Endothelial cell of umbilical vein (primary cell): Measurements from ENCODE around the gene STIMATE. TPM values are rescaled to one million over a fixed set of nuclear protein-coding genes. Genes with fewer than 3 reads are reported as not detected.

Experiments used
- BruUV-seq: library from RNA; stranded (reverse); fragments of 400-500 nt; replicated peaks from 2 replicates; lab custom pipeline; 2021; lab: Mats Ljungman, UMichigan
- CTCF ChIA-PET: fragments of 300-600, 350-600 bp; sonication (Branson Sonifier 250); formaldehyde crosslinking; loops from one replicate; lab custom pipeline; 2021; ENCODE audit warnings: antibody characterized with exemption, inconsistent platforms; lab: Charles Lee
- POLR2A ChIA-PET: fragments of 300-600, 350-600 bp; sonication (Branson Sonifier 250); formaldehyde crosslinking; loops from one replicate; lab custom pipeline; 2021; ENCODE audit warnings: antibody characterized with exemption, inconsistent platforms; lab: Charles Lee
- DNase-seq: peaks from one replicate; pipeline ENCODE4 v3.0.0-alpha.2; 2011; ENCODE audit warnings: low read depth, low spot score
- FAIRE-seq: peaks from 2 replicates; lab custom pipeline; 2011; peaks lifted over from hg19 to GRCh38; lab: Jason Lieb, UNC
- H2AFZ ChIP-seq: 2 replicates; pipeline ENCODE4 v1.6.0; 2012; ENCODE audit warnings: low read depth, low read length, control low read depth, inconsistent platforms
- H3K27ac ChIP-seq: 2 replicates; pipeline ENCODE4 v1.5.1; 2011; ENCODE audit warnings: low read depth, mild to moderate bottlenecking, control low read depth, low read length, moderate library complexity; ENCODE audit not compliant: insufficient read depth
- H3K27me3 ChIP-seq, 2 experiments: 2 replicates each; pipeline versions ENCODE4 v1.6.0 to v1.6.1; 2011; ENCODE audit warnings: low read length in 2 of 2, mixed read lengths in 1 of 2; ENCODE audit not compliant: control insufficient read depth in 2 of 2, insufficient read depth in 2 of 2
- H3K36me3 ChIP-seq, 2 experiments: 2 replicates in 1 of 2; 3 replicates in 1 of 2; pipeline ENCODE4 v1.5.1; 2011; ENCODE audit warnings: low read length in 2 of 2, mild to moderate bottlenecking in 1 of 2, moderate library complexity in 1 of 2; ENCODE audit not compliant: control insufficient read depth in 2 of 2, insufficient read depth in 2 of 2; ENCODE audit errors: extremely low read depth in 1 of 2
- H3K4me1 ChIP-seq: 3 replicates; pipeline ENCODE4 v1.5.1; 2011; ENCODE audit warnings: mild to moderate bottlenecking, low read length; ENCODE audit not compliant: control insufficient read depth, insufficient read depth; ENCODE audit errors: extremely low read depth
- H3K4me2 ChIP-seq: 2 replicates; pipeline ENCODE4 v1.6.1; 2011; ENCODE audit warnings: low read length, control low read depth, mixed read lengths; ENCODE audit not compliant: insufficient read depth
- H3K4me3 ChIP-seq, 3 experiments: fragments of 200-600 bp in 1 of 3; sonication (generic), shearing (Covaris generic) in 1 of 3; replicated peaks in 1 of 3; 2 replicates each; pipeline ENCODE4 v1.5.1; 2011 to 2016; ENCODE audit warnings: control low read depth in 3 of 3, low read length in 3 of 3, mild to moderate bottlenecking in 2 of 3, inconsistent platforms in 1 of 3, low read depth in 1 of 3, moderate library complexity in 1 of 3; ENCODE audit not compliant: insufficient read depth in 1 of 3
- H3K79me2 ChIP-seq: 2 replicates; pipeline ENCODE4 v1.6.0; 2012; ENCODE audit warnings: low read length, inconsistent platforms; ENCODE audit not compliant: control insufficient read depth, insufficient read depth
- H3K9ac ChIP-seq: replicated peaks from 2 replicates; pipeline ENCODE3; 2011; ENCODE audit warnings: low read length, control low read depth; ENCODE audit not compliant: insufficient read depth; ENCODE audit errors: extremely low read depth
- H3K9me1 ChIP-seq: replicated peaks from 3 replicates; pipeline ENCODE4 v1.6.0; 2011; ENCODE audit warnings: mild to moderate bottlenecking, low read length; ENCODE audit not compliant: control insufficient read depth, insufficient read depth; ENCODE audit errors: extremely low read depth
- H3K9me3 ChIP-seq: replicated peaks from 2 replicates; pipeline ENCODE4 v1.5.1; 2012; ENCODE audit warnings: low read length, inconsistent platforms; ENCODE audit not compliant: control insufficient read depth, insufficient read depth
- H4K20me1 ChIP-seq: replicated peaks from 2 replicates; pipeline ENCODE3; 2011; ENCODE audit warnings: mild to moderate bottlenecking, low read length; ENCODE audit not compliant: control insufficient read depth, insufficient read depth; ENCODE audit errors: extremely low read depth
- EZH2 ChIP-seq: IDR thresholded peaks from 2 replicates; pipeline ENCODE4 v1.6.1; 2012; ENCODE audit warnings: borderline replicate concordance, low read depth, mild to moderate bottlenecking, moderate library complexity, low read length, inconsistent platforms; ENCODE audit not compliant: severe bottlenecking
- FOS ChIP-seq: IDR thresholded peaks from 2 replicates; pipeline ENCODE4 v1.6.1; 2011; ENCODE audit warnings: mild to moderate bottlenecking, low read length, moderate library complexity, borderline replicate concordance; ENCODE audit not compliant: insufficient read depth
- GATA2 ChIP-seq: IDR thresholded peaks from 2 replicates; pipeline ENCODE4 v1.7.0; 2011; ENCODE audit warnings: low read depth, mild to moderate bottlenecking, moderate library complexity, mixed read lengths, low read length; ENCODE audit not compliant: insufficient read length, insufficient read depth
- JUN ChIP-seq: IDR thresholded peaks from 2 replicates; pipeline ENCODE4 v1.6.1; 2011; ENCODE audit warnings: borderline replicate concordance, low read depth; ENCODE audit not compliant: insufficient read length, insufficient read depth
- MYC ChIP-seq: IDR thresholded peaks from one replicate; pipeline ENCODE4 v1.6.1; 2011; ENCODE audit warnings: mild to moderate bottlenecking, low read depth, low read length
- POLR2A ChIP-seq: IDR thresholded peaks from 2 replicates; pipeline ENCODE4 v1.6.1; 2012; ENCODE audit warnings: low read depth, mild to moderate bottlenecking, control low read depth, low read length
- POLR2AphosphoS5 ChIP-seq: IDR thresholded peaks from 2 replicates; pipeline ENCODE4 v1.6.1; 2012; ENCODE audit warnings: low read depth, mild to moderate bottlenecking, control low read depth, low read length, moderate library complexity; ENCODE audit not compliant: insufficient read depth
- dilution Hi-C: fragments of 300-500 bp; cut with MboI; formaldehyde crosslinking; loops from one replicate; pipeline ENCODE4 v1.15.0; 2019; ENCODE audit warnings: low sequenced_read_pairs; ENCODE audit not compliant: extremely low pct_ligation_motif_present
- intact Hi-C: fragments of 100-400 bp; cut with micrococcal nuclease; formaldehyde crosslinking; loops from one replicate; pipeline ENCODE4 v1.10.0; 2022
- polyA plus RNA-seq, 4 experiments: library from polyadenylated mRNA; depleted of rRNA in 3 of 4; stranded (reverse) in 3 of 4; unstranded in 1 of 4; fragments of >200 nt; gene quantifications; 2 replicates each; pipeline versions ENCODE4 v1.2.1 to v1.2.3, GENCODE V29; 2011 to 2012; ENCODE audit warnings: missing spikeins in 1 of 4
- total RNA-seq: library from RNA; stranded (reverse); gene quantifications from 2 replicates; pipeline ENCODE4 v1.2.3, GENCODE V29; 2021
- TF ChIP-seq, protein P1 (sequence below): IDR thresholded peaks from 2 replicates; pipeline ENCODE4 v1.6.1; 2011; ENCODE audit not compliant: insufficient read depth, insufficient read length
- TF ChIP-seq, protein P2 (sequence below), 2 donors: IDR thresholded peaks; 1 replicate in 1 of 2; 2 replicates in 1 of 2; pipeline ENCODE4 v1.5.1; 2011; ENCODE audit warnings: low read length in 2 of 2, mild to moderate bottlenecking in 2 of 2, moderate library complexity in 2 of 2, control low read depth in 1 of 2, inconsistent platforms in 1 of 2, low read depth in 1 of 2; ENCODE audit not compliant: insufficient read depth in 1 of 2; ENCODE audit errors: extremely low read depth in 1 of 2

Gene STIMATE
- total and polyA plus RNA-seq, 2 donors (not counting 3 experiments of a cell fraction or from before 2014, with no cell fraction given) = 18.2 to 24.0 TPM

DNA sequence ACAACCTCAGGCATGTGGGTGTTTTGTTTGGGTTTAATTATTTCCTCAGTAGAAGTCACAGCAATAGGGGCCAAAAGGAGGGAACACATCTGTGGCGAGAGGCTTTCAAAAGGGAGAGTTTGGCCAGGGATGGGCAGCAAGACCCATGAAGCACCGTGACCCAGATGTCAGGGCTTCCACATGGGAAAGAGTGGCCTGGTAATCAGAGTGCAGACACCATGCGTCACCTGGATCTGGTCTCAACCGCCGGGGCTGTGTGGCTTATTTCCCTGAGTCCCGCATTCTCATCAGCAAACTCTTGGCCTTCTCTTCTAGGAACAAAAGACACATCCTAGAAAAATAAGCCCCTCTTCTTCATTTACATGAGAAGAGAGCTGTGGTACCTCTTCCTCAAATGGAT lies 50.1 kb downstream of the STIMATE start:
- no peaks in the 10 kb centered on the region for H3K27me3 ChIP-seq
- no peaks in the 10 kb centered on the region for H3K9me1 ChIP-seq
- H2AFZ ChIP-seq = no peak overlapping the region
- H3K36me3 ChIP-seq = peaks cover 0 to 2% of the 10 kb centered on the region in 2 experiments
- intact Hi-C loops = no loop called here
- dilution Hi-C loops = no loop called here
- no peak overlapping the region for H3K4me3 ChIP-seq
- TF ChIP-seq, protein P1, sequence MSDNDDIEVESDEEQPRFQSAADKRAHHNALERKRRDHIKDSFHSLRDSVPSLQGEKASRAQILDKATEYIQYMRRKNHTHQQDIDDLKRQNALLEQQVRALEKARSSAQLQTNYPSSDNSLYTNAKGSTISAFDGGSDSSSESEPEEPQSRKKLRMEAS = no peak
- TF ChIP-seq MYC (no peak), FOS (no peak), EZH2 (no peak), JUN (no peak), POLR2AphosphoS5 (no peak), GATA2 (no peak), POLR2A (no peak)
- TF ChIP-seq, protein P2, sequence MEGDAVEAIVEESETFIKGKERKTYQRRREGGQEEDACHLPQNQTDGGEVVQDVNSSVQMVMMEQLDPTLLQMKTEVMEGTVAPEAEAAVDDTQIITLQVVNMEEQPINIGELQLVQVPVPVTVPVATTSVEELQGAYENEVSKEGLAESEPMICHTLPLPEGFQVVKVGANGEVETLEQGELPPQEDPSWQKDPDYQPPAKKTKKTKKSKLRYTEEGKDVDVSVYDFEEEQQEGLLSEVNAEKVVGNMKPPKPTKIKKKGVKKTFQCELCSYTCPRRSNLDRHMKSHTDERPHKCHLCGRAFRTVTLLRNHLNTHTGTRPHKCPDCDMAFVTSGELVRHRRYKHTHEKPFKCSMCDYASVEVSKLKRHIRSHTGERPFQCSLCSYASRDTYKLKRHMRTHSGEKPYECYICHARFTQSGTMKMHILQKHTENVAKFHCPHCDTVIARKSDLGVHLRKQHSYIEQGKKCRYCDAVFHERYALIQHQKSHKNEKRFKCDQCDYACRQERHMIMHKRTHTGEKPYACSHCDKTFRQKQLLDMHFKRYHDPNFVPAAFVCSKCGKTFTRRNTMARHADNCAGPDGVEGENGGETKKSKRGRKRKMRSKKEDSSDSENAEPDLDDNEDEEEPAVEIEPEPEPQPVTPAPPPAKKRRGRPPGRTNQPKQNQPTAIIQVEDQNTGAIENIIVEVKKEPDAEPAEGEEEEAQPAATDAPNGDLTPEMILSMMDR (IDR thresholded peaks at IDR 0.05; ENCODE audit: extremely low read depth in 1 of 2, insufficient read depth in 1 of 2, low read depth in 1 of 2, low read length in 2 of 2) = no peak
- ChIA-PET POLR2A (no interaction called here), CTCF (interaction anchor here (2.1 to 2.5 kb wide), 2 partner anchors 138 to 140 kb away, joined by 7 to 9 read pairs; no protein-coding TSS in a partner anchor)
- H3K79me2 ChIP-seq = no peaks in the 10 kb centered on the region
- H3K4me1 ChIP-seq = no peaks in the 10 kb centered on the region
- no peak overlapping the region for H3K27ac ChIP-seq
- no peak overlapping the region for H3K9ac ChIP-seq
- no TSS peak for BruUV-seq
- H3K4me2 ChIP-seq = no peak overlapping the region
- H4K20me1 ChIP-seq = no peaks in the 10 kb centered on the region
- no peaks in the 10 kb centered on the region for H3K9me3 ChIP-seq
- DNase-seq (no peak), FAIRE-seq (no peak)
